ENCODE results near the gene KRTAP10-5. TPM values are rescaled to one million over a fixed set of nuclear protein-coding genes. Genes with fewer than 3 reads are reported as not detected.

The KRTAP10-5 gene
- total RNA-seq, 1 donor from 2014 or later: not detected

DNA sequence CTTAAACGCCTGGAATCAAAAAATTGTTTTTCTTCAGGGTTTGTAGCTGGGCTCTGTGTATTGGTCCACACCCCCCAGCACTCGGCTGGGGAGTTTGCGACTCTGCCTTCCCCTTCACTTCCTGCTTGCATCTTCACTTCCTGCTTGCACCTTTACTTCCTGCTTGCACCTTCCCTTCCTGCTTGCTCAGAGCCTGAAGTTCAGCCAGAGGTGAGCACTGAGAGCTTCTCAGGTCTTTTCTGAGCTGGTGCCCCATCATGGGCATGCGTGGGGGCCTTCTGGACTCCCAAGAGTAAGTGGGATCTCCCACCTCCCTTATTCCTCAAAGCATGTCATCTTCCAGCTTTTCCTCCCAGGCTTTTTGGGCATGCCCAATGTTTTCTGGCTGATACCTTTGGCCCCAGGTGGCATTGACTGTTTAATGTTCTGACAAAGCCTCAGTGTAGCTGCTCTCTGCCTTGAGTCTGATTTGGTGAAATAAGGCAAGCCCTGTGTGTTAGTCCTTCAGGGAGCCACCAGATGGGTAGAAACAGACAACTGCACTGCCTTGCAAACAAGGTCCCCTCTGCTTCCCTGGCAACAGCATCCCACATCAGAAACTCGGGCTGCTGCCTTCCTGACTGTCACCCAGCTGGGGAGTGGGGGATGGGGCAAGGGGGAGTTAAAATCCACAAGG, 32.6 kb downstream of the KRTAP10-5 start:
- H3K9ac ChIP-seq (ENCODE audit: low read length): no peak overlapping the region
- no peak overlapping the region for H3K4me2 ChIP-seq (ENCODE audit: low read length)
- peaks cover 1% of the 10 kb centered on the region for H3K36me3 Mint-ChIP-seq (ENCODE audit: low read depth, unreplicated experiment)
- no peak for TF ChIP-seq EZH2 (IDR thresholded peaks at IDR 0.05; ENCODE audit: insufficient read depth, low read length)
- TF ChIP-seq, protein P1, sequence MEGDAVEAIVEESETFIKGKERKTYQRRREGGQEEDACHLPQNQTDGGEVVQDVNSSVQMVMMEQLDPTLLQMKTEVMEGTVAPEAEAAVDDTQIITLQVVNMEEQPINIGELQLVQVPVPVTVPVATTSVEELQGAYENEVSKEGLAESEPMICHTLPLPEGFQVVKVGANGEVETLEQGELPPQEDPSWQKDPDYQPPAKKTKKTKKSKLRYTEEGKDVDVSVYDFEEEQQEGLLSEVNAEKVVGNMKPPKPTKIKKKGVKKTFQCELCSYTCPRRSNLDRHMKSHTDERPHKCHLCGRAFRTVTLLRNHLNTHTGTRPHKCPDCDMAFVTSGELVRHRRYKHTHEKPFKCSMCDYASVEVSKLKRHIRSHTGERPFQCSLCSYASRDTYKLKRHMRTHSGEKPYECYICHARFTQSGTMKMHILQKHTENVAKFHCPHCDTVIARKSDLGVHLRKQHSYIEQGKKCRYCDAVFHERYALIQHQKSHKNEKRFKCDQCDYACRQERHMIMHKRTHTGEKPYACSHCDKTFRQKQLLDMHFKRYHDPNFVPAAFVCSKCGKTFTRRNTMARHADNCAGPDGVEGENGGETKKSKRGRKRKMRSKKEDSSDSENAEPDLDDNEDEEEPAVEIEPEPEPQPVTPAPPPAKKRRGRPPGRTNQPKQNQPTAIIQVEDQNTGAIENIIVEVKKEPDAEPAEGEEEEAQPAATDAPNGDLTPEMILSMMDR (IDR thresholded peaks at IDR 0.05; ENCODE audit: insufficient read depth, low read depth, low read length): no peak
- no peaks in the 10 kb centered on the region for H3K9me3 ChIP-seq (ENCODE audit: insufficient read depth, low read depth, low read length)
- H3K4me1 Mint-ChIP-seq (ENCODE audit: low read depth, unreplicated experiment): peaks cover 7% of the 10 kb centered on the region
- peaks cover 5% of the 10 kb centered on the region for H3K27me3 Mint-ChIP-seq (ENCODE audit: low read depth, unreplicated experiment)
- no peaks in the 10 kb centered on the region for H3K27me3 ChIP-seq (ENCODE audit: insufficient read depth, low read length)
- peaks cover 15% of the 10 kb centered on the region for H3K9me3 Mint-ChIP-seq (ENCODE audit: unreplicated experiment)
- H4K20me1 ChIP-seq (ENCODE audit: insufficient read depth, low read length): no peaks in the 10 kb centered on the region
- H3K27ac ChIP-seq (ENCODE audit: low read depth, low read length): no peak overlapping the region
- no peaks in the 10 kb centered on the region for H3K4me1 ChIP-seq (ENCODE audit: insufficient read depth, low read length)
- no peak overlapping the region for H3K4me3 ChIP-seq (ENCODE audit: insufficient read depth, low read depth, low read length)
- H3K79me2 ChIP-seq (ENCODE audit: insufficient read depth, low read length): no peaks in the 10 kb centered on the region
- FAIRE-seq (no peak), DNase-seq (ENCODE audit: low read depth) (no peak)
- H2AFZ ChIP-seq (ENCODE audit: low read depth, low read length): no peak overlapping the region
- H3K27ac Mint-ChIP-seq (ENCODE audit: unreplicated experiment): no peak overlapping the region
- H3K4me3 Mint-ChIP-seq (ENCODE audit: unreplicated experiment): no peak overlapping the region
- no peaks in the 10 kb centered on the region for H3K36me3 ChIP-seq (ENCODE audit: insufficient read depth, low read length)

DNA sequence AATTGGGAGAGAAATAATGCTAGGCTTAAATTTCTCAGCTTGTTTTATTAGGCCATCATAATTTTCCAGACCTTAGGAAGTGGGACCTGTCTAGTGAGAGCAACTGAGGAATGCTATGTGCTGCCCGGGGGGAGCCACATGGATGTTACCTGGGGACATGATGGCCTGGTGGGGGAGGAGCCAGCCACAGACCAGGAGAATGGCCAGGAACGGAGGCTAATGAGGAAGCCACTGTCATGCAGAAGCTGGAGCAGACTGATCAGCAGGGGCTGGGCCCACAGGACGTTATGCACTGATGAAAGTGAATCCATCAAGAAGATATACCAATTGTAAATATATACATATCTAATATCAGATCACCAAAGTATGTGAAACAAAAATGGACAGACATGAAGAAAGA, 35.8 kb downstream of the KRTAP10-5 start:
- FAIRE-seq (no peak), DNase-seq (ENCODE audit: low read depth) (no peak)
- H3K27ac Mint-ChIP-seq (ENCODE audit: unreplicated experiment): no peak overlapping the region
- Histone ChIP-seq H2AFZ (ENCODE audit: low read depth, low read length) (no peak overlapping the region), H3K4me3 (ENCODE audit: insufficient read depth, low read depth, low read length) (no peak overlapping the region), H3K4me2 (ENCODE audit: low read length) (no peak overlapping the region), H3K36me3 (ENCODE audit: insufficient read depth, low read length) (no peaks in the 10 kb centered on the region), H3K9ac (ENCODE audit: low read length) (no peak overlapping the region), H3K4me1 (ENCODE audit: insufficient read depth, low read length) (no peaks in the 10 kb centered on the region), H3K27me3 (ENCODE audit: insufficient read depth, low read length) (no peaks in the 10 kb centered on the region), H3K9me3 (ENCODE audit: insufficient read depth, low read depth, low read length) (no peaks in the 10 kb centered on the region), H3K79me2 (ENCODE audit: insufficient read depth, low read length) (no peaks in the 10 kb centered on the region), H3K27ac (ENCODE audit: low read depth, low read length) (no peak overlapping the region), H4K20me1 (ENCODE audit: insufficient read depth, low read length) (no peaks in the 10 kb centered on the region)
- peaks cover 21% of the 10 kb centered on the region for H3K9me3 Mint-ChIP-seq (ENCODE audit: unreplicated experiment)
- H3K4me1 Mint-ChIP-seq (ENCODE audit: low read depth, unreplicated experiment): peaks cover 7% of the 10 kb centered on the region
- TF ChIP-seq, protein P1 (IDR thresholded peaks at IDR 0.05; ENCODE audit: insufficient read depth, low read depth, low read length): no peak
- peaks cover 1% of the 10 kb centered on the region for H3K36me3 Mint-ChIP-seq (ENCODE audit: low read depth, unreplicated experiment)
- H3K27me3 Mint-ChIP-seq (ENCODE audit: low read depth, unreplicated experiment): peaks cover under 1% of the 10 kb centered on the region
- no peak overlapping the region for H3K4me3 Mint-ChIP-seq (ENCODE audit: unreplicated experiment)

DNA sequence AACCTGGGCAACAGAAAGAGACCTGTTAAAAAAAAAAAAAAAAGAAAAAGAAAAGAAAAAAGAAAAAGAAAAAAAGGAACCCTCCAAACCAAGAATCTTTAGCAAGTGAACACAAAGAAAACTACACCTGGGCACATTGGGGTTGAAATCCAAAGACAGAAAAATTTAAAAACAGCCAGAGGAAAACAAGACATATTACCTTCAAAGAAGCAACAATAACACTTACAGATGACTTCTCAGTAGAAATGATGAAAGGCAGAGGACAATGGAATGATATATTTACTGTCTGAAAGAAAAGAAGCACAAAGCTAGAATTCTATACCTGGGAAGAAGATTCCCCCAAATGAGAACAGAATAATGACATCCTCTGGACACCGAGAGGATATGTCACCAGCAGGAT, 37.7 kb downstream of the KRTAP10-5 start:
- H3K9me3 ChIP-seq (ENCODE audit: insufficient read depth, low read depth, low read length): no peaks in the 10 kb centered on the region
- no peaks in the 10 kb centered on the region for H3K79me2 ChIP-seq (ENCODE audit: insufficient read depth, low read length)
- Mint-ChIP-seq H3K27ac (ENCODE audit: unreplicated experiment) (no peak overlapping the region), H3K9me3 (ENCODE audit: unreplicated experiment) (peaks cover 15% of the 10 kb centered on the region), H3K27me3 (ENCODE audit: low read depth, unreplicated experiment) (peaks cover 4% of the 10 kb centered on the region), H3K4me1 (ENCODE audit: low read depth, unreplicated experiment) (no peaks in the 10 kb centered on the region), H3K4me3 (ENCODE audit: unreplicated experiment) (no peak overlapping the region), H3K36me3 (ENCODE audit: low read depth, unreplicated experiment) (no peaks in the 10 kb centered on the region)
- H4K20me1 ChIP-seq (ENCODE audit: insufficient read depth, low read length): no peaks in the 10 kb centered on the region
- no peak overlapping the region for H3K9ac ChIP-seq (ENCODE audit: low read length)
- no peaks in the 10 kb centered on the region for H3K27me3 ChIP-seq (ENCODE audit: insufficient read depth, low read length)
- H3K27ac ChIP-seq (ENCODE audit: low read depth, low read length): no peak overlapping the region
- no peaks in the 10 kb centered on the region for H3K4me1 ChIP-seq (ENCODE audit: insufficient read depth, low read length)
- H3K4me2 ChIP-seq (ENCODE audit: low read length): no peak overlapping the region
- TF ChIP-seq, protein P1 (IDR thresholded peaks at IDR 0.05; ENCODE audit: insufficient read depth, low read depth, low read length): no peak
- TF ChIP-seq EZH2 (IDR thresholded peaks at IDR 0.05; ENCODE audit: insufficient read depth, low read length): no peak
- H3K4me3 ChIP-seq (ENCODE audit: insufficient read depth, low read depth, low read length): no peak overlapping the region
- DNase-seq (ENCODE audit: low read depth) (no peak), FAIRE-seq (no peak)
- no peaks in the 10 kb centered on the region for H3K36me3 ChIP-seq (ENCODE audit: insufficient read depth, low read length)
- H2AFZ ChIP-seq (ENCODE audit: low read depth, low read length): no peak overlapping the region
